TTC549 (cell line): ENCODE measurements around the gene ELF4.

Experiments used
- FAIRE-seq: peaks from 2 replicates; lab custom pipeline; 2012; peaks lifted over from hg19 to GRCh38; lab: Jason Lieb, UNC

The ELF4 gene

GRCh38 chrX:130114141-130114588, 3.9 kb upstream of the ELF4 start:
- no peak for FAIRE-seq

GRCh38 chrX:130111220-130112154, 1.2 kb upstream of the ELF4 start:
- FAIRE-seq = no peak

- no peak for FAIRE-seq
Observed at GRCh38 chrX:130109429-130110378, 593 bp downstream of the ELF4 start.

- no peak for FAIRE-seq
Observed at GRCh38 chrX:130108647-130109428, 1.5 kb downstream of the ELF4 start.

GRCh38 chrX:130106071-130106470, 4.2 kb downstream of the ELF4 start:
- FAIRE-seq = no peak

- FAIRE-seq = no peak
Observed at GRCh38 chrX:130105244-130105643, 5.1 kb downstream of the ELF4 start.

- no peak for FAIRE-seq
Observed at GRCh38 chrX:130103605-130104004, 6.7 kb downstream of the ELF4 start.

GRCh38 chrX:130100180-130100579, 10.1 kb downstream of the ELF4 start:
- FAIRE-seq = no peak

GRCh38 chrX:130098210-130098552, 12.1 kb downstream of the ELF4 start:
- FAIRE-seq = no peak

GRCh38 chrX:130097507-130098209, 12.6 kb downstream of the ELF4 start:
- no peak for FAIRE-seq

- FAIRE-seq = no peak
Observed at GRCh38 chrX:130095249-130096030, 14.9 kb downstream of the ELF4 start.

GRCh38 chrX:130094696-130095095, 15.6 kb downstream of the ELF4 start:
- no peak for FAIRE-seq

- FAIRE-seq = no peak
Observed at GRCh38 chrX:130093271-130093670, 17.0 kb downstream of the ELF4 start.

GRCh38 chrX:130091980-130092522, 18.2 kb downstream of the ELF4 start:
- FAIRE-seq = no peak

GRCh38 chrX:130090364-130090763, 19.9 kb downstream of the ELF4 start:
- FAIRE-seq = no peak

- FAIRE-seq = no peak
Observed at GRCh38 chrX:130086447-130087206, 23.7 kb downstream of the ELF4 start.

GRCh38 chrX:130085551-130086446, 24.5 kb downstream of the ELF4 start:
- no peak for FAIRE-seq

- FAIRE-seq = no peak
Observed at GRCh38 chrX:130084631-130085237, 25.6 kb downstream of the ELF4 start.
